ENCODE results near the gene ZBTB16.

Gene ZBTB16

DNA sequence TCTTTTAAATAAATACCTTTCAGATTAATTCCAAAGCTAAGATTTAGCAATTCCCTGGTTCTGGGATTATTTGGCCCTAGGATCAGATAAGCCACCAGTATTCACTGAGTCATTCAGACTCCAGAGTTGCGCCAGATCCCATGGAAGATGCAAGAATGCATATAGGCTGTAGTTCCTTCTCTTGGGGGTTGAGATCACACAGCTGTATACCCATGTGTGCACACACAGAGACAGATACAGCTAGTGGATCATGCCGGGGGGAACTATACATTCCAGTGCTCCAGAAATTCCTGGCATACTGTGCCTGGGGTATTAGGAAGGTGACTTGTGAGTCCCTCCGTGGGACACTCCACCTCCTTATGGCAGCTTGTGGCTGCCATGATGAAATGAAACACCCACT is 75.4 kb downstream of the ZBTB16 start:
- TF ChIP-seq, protein P1, sequence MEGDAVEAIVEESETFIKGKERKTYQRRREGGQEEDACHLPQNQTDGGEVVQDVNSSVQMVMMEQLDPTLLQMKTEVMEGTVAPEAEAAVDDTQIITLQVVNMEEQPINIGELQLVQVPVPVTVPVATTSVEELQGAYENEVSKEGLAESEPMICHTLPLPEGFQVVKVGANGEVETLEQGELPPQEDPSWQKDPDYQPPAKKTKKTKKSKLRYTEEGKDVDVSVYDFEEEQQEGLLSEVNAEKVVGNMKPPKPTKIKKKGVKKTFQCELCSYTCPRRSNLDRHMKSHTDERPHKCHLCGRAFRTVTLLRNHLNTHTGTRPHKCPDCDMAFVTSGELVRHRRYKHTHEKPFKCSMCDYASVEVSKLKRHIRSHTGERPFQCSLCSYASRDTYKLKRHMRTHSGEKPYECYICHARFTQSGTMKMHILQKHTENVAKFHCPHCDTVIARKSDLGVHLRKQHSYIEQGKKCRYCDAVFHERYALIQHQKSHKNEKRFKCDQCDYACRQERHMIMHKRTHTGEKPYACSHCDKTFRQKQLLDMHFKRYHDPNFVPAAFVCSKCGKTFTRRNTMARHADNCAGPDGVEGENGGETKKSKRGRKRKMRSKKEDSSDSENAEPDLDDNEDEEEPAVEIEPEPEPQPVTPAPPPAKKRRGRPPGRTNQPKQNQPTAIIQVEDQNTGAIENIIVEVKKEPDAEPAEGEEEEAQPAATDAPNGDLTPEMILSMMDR (IDR thresholded peaks at IDR 0.05; ENCODE audit: low read depth, low read length, missing control alignments) = no peak
- no peak overlapping the region for H3K4me3 ChIP-seq (replicated peaks; ENCODE audit: low read depth, low read length)
- no peak for DNase-seq (ENCODE audit: extremely low read depth, low read depth)

DNA sequence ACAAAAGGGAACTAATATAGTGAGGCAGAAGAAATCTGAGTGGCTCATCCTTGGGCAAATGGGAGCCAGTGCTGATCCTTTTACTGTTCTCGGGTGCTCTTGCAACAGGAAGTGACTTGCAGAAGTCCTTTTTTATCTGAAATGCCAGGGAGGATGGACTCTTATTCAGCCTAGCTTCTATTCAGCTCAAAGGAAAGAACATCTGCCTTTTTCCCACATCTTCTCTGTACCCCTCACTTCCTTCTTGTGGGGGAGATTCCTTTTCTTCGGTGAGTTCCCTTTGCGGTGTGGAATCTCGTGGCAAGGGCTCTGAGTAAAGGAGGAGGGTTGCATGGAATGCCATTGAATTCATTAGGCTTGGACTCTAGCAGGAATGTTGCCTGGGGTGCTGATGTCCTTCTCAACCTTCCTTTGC is 76.2 kb downstream of the ZBTB16 start:
- TF ChIP-seq, protein P1 (IDR thresholded peaks at IDR 0.05; ENCODE audit: low read depth, low read length, missing control alignments) = no peak
- H3K4me3 ChIP-seq (replicated peaks; ENCODE audit: low read depth, low read length) = no peak overlapping the region
- DNase-seq (ENCODE audit: extremely low read depth, low read depth) = no peak

DNA sequence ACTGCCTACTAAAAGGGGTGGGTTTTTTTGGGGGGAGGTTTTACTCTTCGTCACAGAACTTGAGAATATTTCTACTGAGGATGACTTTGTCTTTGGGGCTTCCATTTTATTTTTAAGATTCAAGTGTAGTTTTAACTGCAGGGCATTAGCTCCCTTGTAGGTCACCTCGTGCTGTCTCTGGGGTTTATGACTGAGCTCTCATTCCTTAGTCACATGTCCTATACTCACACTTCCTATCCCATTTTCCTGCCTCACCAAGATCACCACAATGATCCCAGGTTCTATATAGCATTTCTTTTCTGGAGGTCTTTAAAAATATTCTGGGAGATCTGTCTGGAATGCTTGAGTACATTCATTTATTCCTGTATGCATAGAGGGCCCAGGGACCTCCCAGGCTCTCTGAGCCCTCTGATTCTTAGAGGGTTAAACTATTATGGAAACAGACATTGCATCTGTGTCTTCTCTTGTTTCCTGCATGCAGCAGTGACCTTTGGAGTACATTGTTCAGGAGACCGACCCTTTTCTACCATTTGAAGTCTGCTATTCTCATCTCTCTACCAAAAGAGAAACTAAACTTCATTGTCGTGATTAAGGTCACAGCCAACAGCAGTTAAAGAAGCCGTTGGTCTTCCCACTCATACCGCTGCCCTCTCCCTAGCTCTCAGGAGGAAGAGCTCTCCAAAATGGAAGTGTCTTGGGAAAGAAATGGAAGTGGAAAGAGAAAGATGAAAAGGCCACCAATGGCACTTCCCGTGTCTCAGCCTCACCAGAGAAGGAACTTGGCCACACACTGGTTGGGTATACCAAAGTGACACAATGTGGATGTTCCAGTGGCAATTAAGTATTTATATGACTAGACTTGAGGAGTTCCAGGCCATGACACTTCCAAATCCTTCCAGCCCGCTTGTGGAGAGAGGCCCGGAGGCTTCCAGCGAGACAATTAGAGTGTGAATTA is 77.5 kb downstream of the ZBTB16 start:
- TF ChIP-seq, protein P1 (IDR thresholded peaks at IDR 0.05; ENCODE audit: low read depth, low read length, missing control alignments) = no peak
- DNase-seq (ENCODE audit: extremely low read depth, low read depth) = no peak
- no peak overlapping the region for H3K4me3 ChIP-seq (replicated peaks; ENCODE audit: low read depth, low read length)

DNA sequence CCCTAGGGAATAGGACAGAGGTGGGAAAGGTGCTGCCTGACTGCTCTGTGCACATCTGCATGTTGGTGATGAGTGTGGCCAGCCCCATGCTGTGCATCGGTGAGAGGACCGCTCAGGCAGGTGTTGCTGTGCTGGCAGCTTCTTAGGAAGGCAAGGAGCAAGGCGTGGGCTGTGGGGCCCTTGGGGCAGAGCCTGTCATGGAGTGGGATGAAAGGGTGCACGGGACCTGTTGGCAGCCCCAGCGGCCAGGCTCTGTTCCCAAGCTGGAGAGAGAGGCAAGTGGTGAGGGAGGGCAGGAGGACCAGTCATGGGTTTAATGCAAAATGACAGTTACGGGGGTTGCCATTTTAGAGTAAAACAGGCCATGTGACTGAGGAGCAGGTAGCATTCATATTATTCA is 78.3 kb downstream of the ZBTB16 start:
- TF ChIP-seq, protein P1 (IDR thresholded peaks at IDR 0.05; ENCODE audit: low read depth, low read length, missing control alignments) = no peak
- no peak for DNase-seq (ENCODE audit: extremely low read depth, low read depth)
- no peak overlapping the region for H3K4me3 ChIP-seq (replicated peaks; ENCODE audit: low read depth, low read length)

DNA sequence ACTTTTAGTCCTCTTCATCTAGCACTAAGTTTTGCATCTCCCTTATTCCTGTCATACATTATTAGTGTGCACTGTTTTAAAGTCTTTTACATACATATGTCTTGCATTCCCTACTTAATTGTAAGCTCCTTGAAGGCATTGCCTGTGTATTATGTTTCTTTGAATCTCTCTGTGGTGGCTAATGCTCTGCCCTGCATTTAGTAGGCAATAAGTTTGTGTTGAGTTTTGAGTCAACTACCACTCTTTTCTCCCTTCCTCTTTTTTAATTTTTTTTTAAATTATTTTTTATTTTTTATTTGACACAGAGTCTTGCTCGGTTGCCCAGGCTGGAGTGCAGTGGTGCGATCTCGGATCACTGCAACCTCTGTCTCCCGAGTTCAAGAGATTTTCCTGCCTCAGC is 78.9 kb downstream of the ZBTB16 start:
- TF ChIP-seq, protein P1 (IDR thresholded peaks at IDR 0.05; ENCODE audit: low read depth, low read length, missing control alignments) = no peak
- H3K4me3 ChIP-seq (replicated peaks; ENCODE audit: low read depth, low read length) = no peak overlapping the region
- DNase-seq (ENCODE audit: extremely low read depth, low read depth) = no peak

DNA sequence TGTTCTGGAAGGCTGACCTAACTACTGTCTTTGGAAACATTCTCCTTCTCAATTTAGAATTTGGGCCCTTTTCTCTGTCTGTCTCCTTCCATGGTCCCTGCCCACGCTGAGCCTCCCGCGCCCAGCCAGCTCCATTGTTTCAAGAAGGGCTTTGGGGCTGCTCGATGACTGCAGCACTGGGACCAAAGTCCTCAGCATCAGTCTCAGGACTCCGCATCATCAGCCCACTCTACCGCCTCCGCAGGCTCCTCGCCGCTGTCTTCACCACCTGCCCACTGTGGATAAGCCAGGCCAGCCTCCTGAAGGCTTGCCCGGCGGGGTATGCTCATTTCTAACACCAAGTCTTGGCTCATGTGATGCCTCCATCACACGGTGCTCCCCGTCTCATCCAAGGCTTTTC is 81.3 kb downstream of the ZBTB16 start:
- H3K4me3 ChIP-seq (replicated peaks; ENCODE audit: low read depth, low read length) = no peak overlapping the region
- TF ChIP-seq, protein P1 (IDR thresholded peaks at IDR 0.05; ENCODE audit: low read depth, low read length, missing control alignments) = no peak
- no peak for DNase-seq (ENCODE audit: extremely low read depth, low read depth)

Measured in HFF-Myc (cell line).